GM20431 (cell line): ENCODE measurements around the gene RPP25.

Source experiments
- in situ Hi-C: fragments of 300-500 bp; cut with MseI, MboI; formaldehyde crosslinking; loops from one replicate; pipeline ENCODE4 v1.15.0; 2020; ENCODE audit warnings: low sequenced_read_pairs; ENCODE audit not compliant: unreplicated experiment

RPP25 gene

GRCh38 chr15:74956648-74957475, at the start of gene RPP25:
RPP25 (minus strand) TSS chr15:74956772; CDS start chr15:74956583, 189 bp downstream.
- in situ Hi-C loops, result no loop called here

DNA sequence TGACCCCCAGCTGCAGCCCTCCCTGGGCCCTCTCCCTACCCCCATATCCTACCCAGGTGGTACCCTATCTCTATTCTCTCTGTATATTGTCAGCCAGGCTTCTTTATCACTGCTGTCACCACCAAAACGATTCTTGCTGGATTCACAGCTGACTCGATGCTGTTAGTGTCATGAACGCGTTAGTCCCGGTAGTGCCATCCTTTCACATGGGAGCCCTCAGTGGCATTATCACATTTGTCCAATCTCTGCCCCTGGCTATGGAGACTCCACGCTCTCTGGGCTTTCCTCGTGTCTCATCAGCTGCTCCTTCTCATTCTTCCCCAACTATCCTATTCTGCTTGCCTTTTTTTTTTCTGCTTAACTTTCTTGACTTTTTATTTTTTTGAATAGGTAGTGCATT, 45.8 kb upstream of the RPP25 start:
- in situ Hi-C loops, result loop anchor here (25.0 kb wide), 1 partner anchor 660 kb away; no protein-coding TSS in a partner anchor

DNA sequence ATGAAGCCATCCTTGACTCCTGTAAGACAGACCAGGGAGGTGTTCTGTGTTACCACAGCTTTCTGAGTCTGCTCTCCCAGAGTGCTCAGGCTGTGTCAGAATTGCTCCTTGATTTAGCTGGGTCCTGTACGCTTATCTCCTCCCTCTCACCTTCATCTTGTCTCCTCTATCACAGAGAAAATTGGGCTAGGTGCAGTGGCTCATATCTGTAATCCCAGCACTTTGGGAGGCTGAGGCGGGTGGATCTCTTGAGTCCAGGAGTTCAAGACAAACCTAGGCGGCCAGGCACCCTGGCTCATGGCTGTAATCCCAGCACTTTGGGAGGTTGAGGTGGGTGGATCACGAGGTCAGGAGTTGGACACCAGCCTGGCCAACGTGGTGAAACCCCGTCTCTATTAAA, 44.7 kb upstream of the RPP25 start:
- in situ Hi-C loops, result loop anchor here (25.0 kb wide), 1 partner anchor 661 kb away; no protein-coding TSS in a partner anchor

DNA sequence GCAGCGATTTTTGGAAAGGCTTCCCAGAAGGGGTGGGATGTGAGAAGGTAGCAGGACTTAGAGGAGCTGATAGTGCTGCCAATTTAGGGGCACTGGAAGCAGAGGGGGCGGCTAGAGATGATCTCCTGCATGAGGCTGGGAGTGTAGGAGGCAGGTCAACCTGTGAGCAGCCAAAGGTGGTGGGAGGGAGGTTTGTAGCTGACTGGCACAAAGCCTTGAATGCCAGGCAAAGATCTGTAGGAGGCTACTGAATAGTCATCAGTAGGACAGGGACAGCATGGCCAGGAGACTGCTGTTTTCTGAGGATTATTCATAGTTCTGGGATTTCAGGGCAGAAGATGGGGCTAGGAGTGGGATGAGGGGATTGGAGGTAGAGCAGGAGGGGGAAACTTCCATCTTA, 41.0 kb upstream of the RPP25 start:
- in situ Hi-C loops, result no loop called here

- in situ Hi-C loops, result no loop called here
Observed at GRCh38 chr15:74997141-74997540, 40.6 kb upstream of the RPP25 start.

GRCh38 chr15:74995779-74996765, 39.5 kb upstream of the RPP25 start:
- in situ Hi-C loops, result no loop called here

GRCh38 chr15:74995182-74995778, 38.7 kb upstream of the RPP25 start, which contains the start of gene SCAMP5:
SCAMP5 (plus strand) TSS chr15:74995563; CDS start chr15:75011840, 16,277 bp downstream.
- in situ Hi-C loops, result no loop called here

DNA sequence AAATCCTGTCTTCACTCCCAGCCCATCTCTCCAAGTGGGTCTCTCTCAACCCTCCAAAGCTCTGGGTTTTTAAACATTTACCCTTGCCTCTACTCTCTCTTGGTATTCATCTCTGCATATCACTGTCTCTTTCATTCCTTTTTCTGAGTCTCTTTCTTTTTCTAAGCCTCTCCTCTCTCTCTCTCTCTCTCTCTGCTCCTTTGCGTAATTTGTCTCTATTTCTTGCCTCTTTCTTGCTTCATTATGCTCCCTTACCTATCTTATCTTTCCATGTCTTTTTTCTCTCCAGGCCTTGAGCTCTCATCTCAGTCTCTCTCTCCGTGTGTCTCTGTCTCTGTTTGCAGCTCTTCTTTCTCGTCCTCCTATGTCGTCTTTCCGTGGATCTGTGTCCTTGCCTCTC, 38.1 kb upstream of the RPP25 start:
- in situ Hi-C loops, result no loop called here

DNA sequence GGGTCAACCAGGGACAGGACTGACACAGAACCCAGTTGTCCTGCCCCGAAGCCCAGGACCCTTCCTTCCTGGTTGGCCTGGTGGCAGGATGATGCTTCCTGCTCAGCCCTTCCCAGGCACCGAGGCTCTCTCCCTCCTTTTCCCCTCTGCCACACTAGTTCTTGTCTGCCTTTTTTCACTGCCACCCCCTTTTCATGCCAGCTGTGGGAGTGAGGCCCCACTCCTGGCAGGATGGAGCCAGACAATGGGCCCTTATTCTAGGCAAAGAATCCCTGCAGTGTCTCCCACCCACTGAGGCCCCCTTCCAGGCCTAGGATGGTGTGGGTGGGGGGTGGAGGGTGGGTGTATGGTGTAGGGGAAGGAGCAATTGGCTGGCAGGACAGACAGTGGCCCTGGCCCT, 37.7 kb upstream of the RPP25 start:
- in situ Hi-C loops, result no loop called here

DNA sequence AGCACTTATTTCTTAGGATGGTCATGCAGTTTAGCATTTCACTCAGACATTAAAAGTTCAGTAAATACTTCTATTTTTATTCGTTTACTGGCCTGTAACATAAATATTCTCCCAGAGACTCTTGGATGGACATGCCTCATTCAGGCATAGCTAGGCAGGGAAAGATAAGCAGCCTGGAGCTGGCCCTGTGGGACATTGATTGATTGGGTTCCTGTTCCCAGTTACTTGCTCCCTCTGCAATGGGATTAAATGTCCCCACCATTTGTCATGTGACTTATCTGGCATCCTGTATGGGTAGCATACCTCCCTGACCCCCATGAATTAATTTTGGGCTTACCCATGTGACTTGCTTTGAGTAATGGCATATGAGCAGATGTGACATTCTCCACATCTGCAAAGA, 36.0 kb upstream of the RPP25 start:
- in situ Hi-C loops, result no loop called here

- in situ Hi-C loops, result no loop called here
Observed at GRCh38 chr15:74989527-74989926, 33.0 kb upstream of the RPP25 start.

- in situ Hi-C loops, result no loop called here
Observed at GRCh38 chr15:74988007-74988800, 31.6 kb upstream of the RPP25 start.

DNA sequence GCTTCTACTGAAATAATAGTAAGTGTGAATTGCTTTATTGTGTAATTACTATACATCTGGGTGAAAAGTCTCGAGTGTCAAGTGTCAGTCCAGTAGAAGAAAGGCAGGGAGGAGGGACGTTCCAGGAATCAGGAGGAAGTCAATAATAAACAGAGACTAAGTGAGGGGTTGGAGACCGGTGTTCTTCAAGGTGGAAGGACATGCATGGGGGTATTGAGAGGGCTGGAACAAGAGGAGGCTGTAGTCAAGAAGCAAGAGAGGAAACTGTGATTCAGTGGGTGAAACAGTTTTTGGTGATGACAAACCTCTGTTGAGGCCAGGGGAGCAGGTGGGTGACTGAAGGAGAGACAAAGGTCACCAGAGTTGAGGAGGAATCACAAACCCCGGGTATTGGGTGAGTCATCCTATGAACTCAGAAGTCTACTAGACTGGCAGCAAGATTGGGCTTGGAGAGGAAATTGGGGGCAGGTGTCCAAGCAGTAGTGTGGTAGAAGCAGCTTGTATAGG, 27.2 kb upstream of the RPP25 start:
- in situ Hi-C loops, result no loop called here

GRCh38 chr15:74982183-74982582, 25.6 kb upstream of the RPP25 start:
- in situ Hi-C loops, result no loop called here

DNA sequence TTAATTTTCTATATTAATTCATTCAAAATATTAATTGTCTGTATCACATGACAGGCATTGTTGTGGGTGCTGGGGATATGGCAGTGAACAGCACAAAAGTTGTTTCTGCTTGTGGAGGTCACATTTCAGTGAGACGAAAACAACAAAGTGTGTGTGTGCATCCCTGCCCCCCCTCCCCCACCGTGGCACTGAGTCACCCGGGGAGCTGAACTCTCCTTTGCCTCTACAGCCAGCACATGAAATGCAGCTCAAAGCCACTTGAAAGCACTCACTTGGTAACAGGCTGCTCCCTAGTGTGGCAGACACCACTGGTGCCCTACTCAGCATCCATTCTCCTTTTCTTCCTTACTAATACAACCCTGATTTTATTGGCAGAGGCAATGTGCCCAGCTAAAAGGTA, 21.9 kb upstream of the RPP25 start:
- in situ Hi-C loops, result no loop called here

DNA sequence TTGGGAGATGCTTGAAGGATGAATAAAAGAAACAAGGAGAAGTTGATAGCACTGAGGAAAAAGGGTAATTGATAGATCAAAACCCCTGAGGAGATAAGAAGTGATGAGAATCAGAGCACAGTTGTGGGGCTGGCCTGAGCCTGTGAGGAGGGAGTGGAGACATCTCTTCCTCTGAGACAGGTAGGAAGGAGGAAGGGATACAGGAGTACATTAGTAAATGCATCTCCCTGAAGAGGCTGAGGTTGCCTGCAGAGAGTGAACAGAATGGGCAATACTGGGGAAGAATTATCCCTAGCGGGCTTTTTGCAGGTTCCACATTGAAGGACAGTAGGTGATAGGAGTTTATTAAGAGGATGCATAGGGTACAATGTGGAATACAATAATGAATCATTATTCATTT, 21.5 kb upstream of the RPP25 start:
- in situ Hi-C loops, result no loop called here

DNA sequence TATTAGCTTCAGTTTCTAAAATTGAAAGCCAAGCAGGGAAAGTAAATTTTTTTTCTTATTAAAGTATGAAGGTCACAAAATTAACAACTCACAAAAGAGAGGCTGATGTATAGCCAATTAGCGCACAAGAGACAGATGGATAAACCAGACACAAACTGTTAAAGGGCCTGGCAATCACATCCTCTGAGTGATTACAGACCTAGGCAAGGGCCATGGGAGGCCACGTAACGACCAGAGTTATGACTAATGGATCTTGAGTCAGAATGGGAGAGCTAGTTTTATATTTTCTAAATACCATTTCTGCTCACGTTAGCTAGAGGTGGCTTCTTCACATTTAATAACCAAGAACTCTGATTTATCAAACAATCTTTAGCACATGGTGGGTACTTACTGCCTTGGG, 21.0 kb upstream of the RPP25 start:
- in situ Hi-C loops, result no loop called here

DNA sequence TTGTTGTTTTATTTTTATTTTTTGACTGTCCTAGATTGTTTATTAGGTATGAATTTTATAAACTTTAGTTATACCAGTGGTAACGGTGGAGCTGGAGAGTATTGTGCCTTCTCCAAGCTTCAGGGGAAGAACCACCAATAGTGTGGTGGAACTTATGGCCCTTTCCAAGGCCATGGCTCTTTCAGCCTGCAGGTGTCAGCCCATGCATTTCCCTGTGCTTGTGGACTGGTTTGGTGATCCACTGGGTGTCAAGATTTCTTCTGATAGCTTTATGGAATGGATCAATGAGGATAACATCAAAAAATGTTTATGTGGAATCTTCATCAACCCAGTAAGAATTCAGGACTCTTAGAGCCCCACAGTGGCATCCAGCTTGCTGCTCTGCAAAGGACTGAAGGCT, 19.6 kb upstream of the RPP25 start:
- in situ Hi-C loops, result no loop called here

DNA sequence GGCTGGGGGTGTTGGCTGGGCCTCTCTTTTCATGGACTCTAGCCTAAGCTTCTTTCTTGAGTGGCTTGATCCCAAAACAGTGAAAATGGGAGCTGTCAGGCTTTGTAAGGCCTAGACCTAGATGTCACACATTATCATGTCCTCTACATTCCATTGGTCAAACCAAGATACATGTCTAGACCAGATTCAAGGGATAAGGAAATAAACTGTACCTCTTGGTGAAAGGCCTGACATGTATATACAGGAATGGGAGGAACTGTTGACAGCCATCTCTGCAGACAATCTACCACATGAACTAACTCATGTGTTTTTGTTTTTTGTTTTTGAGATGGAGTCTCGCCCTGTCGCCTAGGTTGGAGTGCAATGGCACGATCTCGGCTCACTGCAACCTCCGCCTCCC, 11.1 kb upstream of the RPP25 start:
- in situ Hi-C loops, result no loop called here
